ENCODE results near the gene SH2B3.
"Not testable (repeated sequence)": the region's sequence is repeated elsewhere in the genome, so short reads cannot be mapped to it uniquely, and the experiment has no call there.

DNA sequence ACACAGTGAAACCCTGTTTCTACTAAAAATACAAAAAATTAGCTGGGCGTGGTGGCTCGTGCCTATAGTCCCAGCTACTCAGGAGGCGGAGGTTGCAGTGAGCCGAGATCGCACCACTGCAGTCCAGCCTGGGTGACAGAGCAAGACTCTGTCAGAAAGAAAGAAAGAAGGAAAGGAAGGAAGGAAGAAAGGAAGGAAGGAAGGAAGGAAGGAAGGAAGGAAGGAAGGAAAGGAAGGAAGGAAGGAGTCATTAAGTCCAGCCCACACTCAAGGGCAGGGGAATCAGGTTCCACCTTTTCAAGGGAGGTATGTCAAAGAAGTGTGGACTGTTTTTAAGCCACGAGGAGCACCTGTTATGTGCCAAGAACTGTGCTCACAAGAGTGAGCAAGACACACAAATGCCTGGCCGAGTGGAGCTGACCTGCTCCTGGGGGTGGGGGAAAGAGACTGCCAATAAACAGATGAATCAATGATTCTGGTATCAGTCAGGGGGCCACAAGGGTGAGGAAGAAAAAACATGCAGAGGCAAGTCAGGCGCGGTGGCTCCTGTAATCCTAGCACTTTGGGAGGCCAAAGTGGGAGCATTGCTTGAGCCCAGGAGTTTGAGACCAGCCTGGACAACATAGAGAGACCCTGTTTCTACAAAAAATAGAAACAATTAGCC, 5.8 kb upstream of the SH2B3 start:
- TF ChIP-seq, protein P1, sequence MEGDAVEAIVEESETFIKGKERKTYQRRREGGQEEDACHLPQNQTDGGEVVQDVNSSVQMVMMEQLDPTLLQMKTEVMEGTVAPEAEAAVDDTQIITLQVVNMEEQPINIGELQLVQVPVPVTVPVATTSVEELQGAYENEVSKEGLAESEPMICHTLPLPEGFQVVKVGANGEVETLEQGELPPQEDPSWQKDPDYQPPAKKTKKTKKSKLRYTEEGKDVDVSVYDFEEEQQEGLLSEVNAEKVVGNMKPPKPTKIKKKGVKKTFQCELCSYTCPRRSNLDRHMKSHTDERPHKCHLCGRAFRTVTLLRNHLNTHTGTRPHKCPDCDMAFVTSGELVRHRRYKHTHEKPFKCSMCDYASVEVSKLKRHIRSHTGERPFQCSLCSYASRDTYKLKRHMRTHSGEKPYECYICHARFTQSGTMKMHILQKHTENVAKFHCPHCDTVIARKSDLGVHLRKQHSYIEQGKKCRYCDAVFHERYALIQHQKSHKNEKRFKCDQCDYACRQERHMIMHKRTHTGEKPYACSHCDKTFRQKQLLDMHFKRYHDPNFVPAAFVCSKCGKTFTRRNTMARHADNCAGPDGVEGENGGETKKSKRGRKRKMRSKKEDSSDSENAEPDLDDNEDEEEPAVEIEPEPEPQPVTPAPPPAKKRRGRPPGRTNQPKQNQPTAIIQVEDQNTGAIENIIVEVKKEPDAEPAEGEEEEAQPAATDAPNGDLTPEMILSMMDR (IDR thresholded peaks at IDR 0.05) = not testable (repeated sequence)
- TF ChIP-seq EP300 (IDR thresholded peaks at IDR 0.05); POLR2AphosphoS5 (IDR thresholded peaks at IDR 0.05); POLR2A (IDR thresholded peaks at IDR 0.05; ENCODE audit: low read depth): not testable (repeated sequence)

Measured in esophagus muscularis mucosa (tissue), 4 donors.